Amygdala (tissue), 56 donors: ENCODE data around the gene MGAT1.

ENCODE experiments used
- DNase-seq, 56 donors: peaks; one replicate each; lab custom pipeline; 2025; lab: John Stamatoyannopoulos, UW

The MGAT1 gene

DNA sequence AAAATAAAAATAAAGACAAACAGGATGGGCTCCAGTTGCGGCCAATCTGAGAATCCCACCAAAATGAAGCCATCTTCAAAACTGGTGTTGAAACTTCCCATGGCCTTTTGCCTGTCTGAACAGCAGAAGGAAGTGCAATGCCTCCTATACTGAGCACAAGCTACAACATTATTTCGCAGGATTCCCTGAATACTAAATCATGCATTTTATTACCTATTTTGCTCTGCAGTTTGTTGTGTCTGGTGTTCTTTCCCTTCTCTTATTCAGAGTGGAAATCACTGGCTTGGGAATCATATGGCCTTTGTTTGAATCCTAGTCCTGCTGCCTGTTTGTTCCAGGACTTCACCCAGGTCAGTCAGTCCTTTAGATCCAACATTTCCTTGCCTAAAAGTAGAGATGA, 62.6 kb downstream of the MGAT1 start, which contains the start of gene OR2Y1:
Gene OR2Y1 (minus strand): TSS at position 101 of the 400 bp plus-strand sequence. CDS start 0 bp downstream, at position 101.
- no peak for DNase-seq

DNA sequence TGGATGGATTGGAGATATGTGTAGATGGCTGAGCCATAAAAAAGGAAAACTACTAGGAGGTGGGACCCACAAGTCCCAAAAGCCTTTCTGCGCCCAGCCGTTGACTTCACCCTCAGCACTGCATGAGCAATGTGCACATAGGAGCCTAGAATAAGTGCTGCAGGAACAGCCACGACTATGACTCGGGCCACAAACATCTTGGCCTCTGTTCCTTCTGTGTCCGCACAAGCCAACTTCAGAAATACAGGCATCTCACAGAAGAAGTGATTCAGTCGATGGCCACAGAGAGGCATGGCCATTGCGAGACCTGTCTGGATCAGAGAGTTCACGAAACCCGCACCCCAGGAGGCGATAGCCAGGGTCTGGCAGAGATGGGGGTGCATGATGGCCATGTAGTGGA, 63.3 kb downstream of the MGAT1 start:
- DNase-seq: no peak

DNA sequence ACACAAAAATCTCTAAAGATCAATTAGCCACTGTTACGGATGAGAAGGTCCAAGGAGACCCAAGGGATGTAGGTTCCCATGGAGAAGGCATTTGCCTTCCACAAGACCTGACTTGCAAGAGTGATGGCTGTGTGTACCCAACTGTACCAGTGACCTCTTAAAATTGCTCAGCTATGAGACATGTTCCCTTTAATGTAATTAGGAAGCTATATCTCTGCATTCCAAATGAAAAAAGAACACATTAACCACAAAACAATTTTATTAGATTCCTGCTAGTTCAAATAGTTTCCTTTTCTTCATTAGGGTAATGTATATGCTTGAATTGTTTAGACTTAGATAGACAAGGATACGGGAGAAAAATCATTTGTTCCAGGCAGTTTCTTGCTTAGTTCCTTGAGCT, 66.1 kb downstream of the MGAT1 start:
- DNase-seq: no peak
